ENCODE data around the gene TEX38. TPM values are rescaled to one million over a fixed set of nuclear protein-coding genes. Genes with fewer than 3 reads are reported as not detected.
"Not testable (repeated sequence)": the region's sequence is repeated elsewhere in the genome, so short reads cannot be mapped to it uniquely, and the experiment has no call there.

The TEX38 gene
- total RNA-seq, 1 donor from 2014 or later: not detected

- Mint-ChIP-seq H3K36me3 (ENCODE audit: low read depth, unreplicated experiment) (peaks cover 54% of the 10 kb centered on the region), H3K4me1 (ENCODE audit: unreplicated experiment) (peaks cover 22% of the 10 kb centered on the region), H3K4me3 (ENCODE audit: unreplicated experiment) (peak overlapping the region; percentile 2), H3K27ac (ENCODE audit: unreplicated experiment) (peak overlapping the region; percentile 58), H3K27me3 (ENCODE audit: unreplicated experiment) (no peaks in the 10 kb centered on the region), H3K9me3 (ENCODE audit: unreplicated experiment) (no peaks in the 10 kb centered on the region)
- no peak for DNase-seq (ENCODE audit: low spot score)
- TF ChIP-seq CTCF (IDR thresholded peaks at IDR 0.05; ENCODE audit: unreplicated experiment): no peak
These were observed 18.2 kb downstream of the TEX38 start for GRCh38 chr1:46689897-46690296.

- Mint-ChIP-seq H3K4me1 (ENCODE audit: unreplicated experiment) (peaks cover 22% of the 10 kb centered on the region), H3K9me3 (ENCODE audit: unreplicated experiment) (no peaks in the 10 kb centered on the region), H3K27me3 (ENCODE audit: unreplicated experiment) (no peaks in the 10 kb centered on the region), H3K27ac (ENCODE audit: unreplicated experiment) (no peak overlapping the region), H3K36me3 (ENCODE audit: low read depth, unreplicated experiment) (peaks cover 62% of the 10 kb centered on the region), H3K4me3 (ENCODE audit: unreplicated experiment) (no peak overlapping the region)
- TF ChIP-seq CTCF (IDR thresholded peaks at IDR 0.05; ENCODE audit: unreplicated experiment): no peak
- DNase-seq (ENCODE audit: low spot score): no peak
These were observed 19.3 kb downstream of the TEX38 start for GRCh38 chr1:46690931-46691421.

GRCh38 chr1:46691997-46692790 lies 20.5 kb downstream of the TEX38 start:
- DNase-seq (ENCODE audit: low spot score): no peak
- TF ChIP-seq CTCF (IDR thresholded peaks at IDR 0.05; ENCODE audit: unreplicated experiment): peak; percentile 42
- H3K27ac Mint-ChIP-seq (ENCODE audit: unreplicated experiment): peak overlapping the region; percentile 2
- H3K4me1 Mint-ChIP-seq (ENCODE audit: unreplicated experiment): peaks cover 14% of the 10 kb centered on the region
- H3K36me3 Mint-ChIP-seq (ENCODE audit: low read depth, unreplicated experiment): peaks cover 62% of the 10 kb centered on the region
- peak overlapping the region; percentile 63 for H3K4me3 Mint-ChIP-seq (ENCODE audit: unreplicated experiment)
- no peaks in the 10 kb centered on the region for H3K27me3 Mint-ChIP-seq (ENCODE audit: unreplicated experiment)
- H3K9me3 Mint-ChIP-seq (ENCODE audit: unreplicated experiment): no peaks in the 10 kb centered on the region

GRCh38 chr1:46692811-46693770 lies 21.4 kb downstream of the TEX38 start:
- TF ChIP-seq CTCF (IDR thresholded peaks at IDR 0.05; ENCODE audit: unreplicated experiment): peak; percentile 14
- Mint-ChIP-seq H3K4me1 (ENCODE audit: unreplicated experiment) (peaks cover 14% of the 10 kb centered on the region), H3K4me3 (ENCODE audit: unreplicated experiment) (no peak overlapping the region), H3K27me3 (ENCODE audit: unreplicated experiment) (no peaks in the 10 kb centered on the region), H3K27ac (ENCODE audit: unreplicated experiment) (no peak overlapping the region), H3K36me3 (ENCODE audit: low read depth, unreplicated experiment) (peaks cover 60% of the 10 kb centered on the region), H3K9me3 (ENCODE audit: unreplicated experiment) (no peaks in the 10 kb centered on the region)
- DNase-seq (ENCODE audit: low spot score): no peak

GRCh38 chr1:46694676-46695075 lies 23.0 kb downstream of the TEX38 start:
- H3K36me3 Mint-ChIP-seq (ENCODE audit: low read depth, unreplicated experiment): peaks cover 57% of the 10 kb centered on the region
- DNase-seq (ENCODE audit: low spot score); H3K4me3 Mint-ChIP-seq (ENCODE audit: unreplicated experiment); H3K4me1 Mint-ChIP-seq (ENCODE audit: unreplicated experiment); H3K9me3 Mint-ChIP-seq (ENCODE audit: unreplicated experiment); H3K27me3 Mint-ChIP-seq (ENCODE audit: unreplicated experiment); H3K27ac Mint-ChIP-seq (ENCODE audit: unreplicated experiment): not testable (repeated sequence)
